Natural killer cell (primary cell): ENCODE measurements around the gene NCOA1. TPM values are rescaled to one million over a fixed set of nuclear protein-coding genes. Genes with fewer than 3 reads are reported as not detected.

ENCODE experiments used
- ATAC-seq, 3 donors: fragments of 150-1000 bp in 2 of 3; fragments of 200-7000 bp in 1 of 3; cut with Tn5 transposase; 1 replicate in 1 of 3; 2 replicates in 2 of 3; pipeline ENCODE4 v1.10.0; 2021; ENCODE audit warnings: mild to moderate bottlenecking in 2 of 3, moderate library complexity in 2 of 3
- DNase-seq, 2 donors: peaks; one replicate each; pipeline versions ENCODE4 v3.0.0 to v3.0.0-alpha.2; 2013 to 2021; ENCODE audit warnings: mixed read lengths in 1 of 2
- H3K27ac ChIP-seq: one replicate; pipeline ENCODE4 v1.5.1; 2013; ENCODE audit warnings: mild to moderate bottlenecking, low read length
- H3K27me3 ChIP-seq: one replicate; pipeline ENCODE4 v1.6.1; 2013; ENCODE audit warnings: low read length; ENCODE audit not compliant: control insufficient read depth, insufficient read depth
- H3K36me3 ChIP-seq: one replicate; pipeline ENCODE4 v1.6.1; 2013; ENCODE audit warnings: low read length; ENCODE audit not compliant: control insufficient read depth, insufficient read depth
- H3K4me1 ChIP-seq: one replicate; pipeline ENCODE4 v1.6.1; 2013; ENCODE audit warnings: low read length; ENCODE audit not compliant: control insufficient read depth, insufficient read depth
- H3K4me3 ChIP-seq: one replicate; pipeline ENCODE4 v1.5.1; 2013; ENCODE audit warnings: low read length
- H3K9me3 ChIP-seq: one replicate; pipeline ENCODE4 v1.6.1; 2013; ENCODE audit warnings: low read length; ENCODE audit not compliant: control insufficient read depth, insufficient read depth
- H3K27ac Mint-ChIP-seq, 2 donors: one replicate each; pipeline ENCODE4 v1.8.0; 2022; ENCODE audit warnings: mild to moderate bottlenecking in 2 of 2, mixed read lengths in 2 of 2, moderate library complexity in 1 of 2
- H3K27me3 Mint-ChIP-seq, 2 donors: one replicate each; pipeline ENCODE4 v1.8.0; 2022; ENCODE audit warnings: low read depth in 2 of 2, mixed read lengths in 2 of 2
- H3K36me3 Mint-ChIP-seq: one replicate; pipeline ENCODE4 v1.8.0; 2022; ENCODE audit warnings: mixed read lengths
- H3K4me1 Mint-ChIP-seq, 2 donors: one replicate each; pipeline ENCODE4 v1.8.0; 2022; ENCODE audit warnings: mixed read lengths in 2 of 2
- H3K4me3 Mint-ChIP-seq: one replicate; pipeline ENCODE4 v1.8.0; 2022; ENCODE audit warnings: mild to moderate bottlenecking, moderate library complexity, mixed read lengths
- H3K9me3 Mint-ChIP-seq, 2 donors: one replicate each; pipeline ENCODE4 v1.8.0; 2022; ENCODE audit warnings: mixed read lengths in 2 of 2
- CTCF ChIP-seq: fragments of 200-600 bp; IDR thresholded peaks from one replicate; pipeline ENCODE4 v1.8.0; 2022; ENCODE audit warnings: antibody characterized with exemption
- WGBS: methylation state at CpG from one replicate; pipeline ENCODE4 v1.1.7; 2013; ENCODE audit warnings: missing lambda C conversion rate; ENCODE audit not compliant: insufficient coverage; 5-methylcytosine and 5-hydroxymethylcytosine counted together
- intact Hi-C: fragments of 100-400 bp; cut with micrococcal nuclease; formaldehyde crosslinking; loops from one replicate; pipeline ENCODE4 v1.14.2; 2022
- total RNA-seq, 4 donors: library from RNA; stranded (reverse); fragments of 120-200 nt in 1 of 4; gene quantifications; one replicate each; pipeline versions ENCODE4 v1.2.3 to v1.2.4, GENCODE V29; 2013 to 2022

NCOA1 gene
- total RNA-seq, 3 donors from 2014 or later (not counting 1 experiment from before 2014, with no cell fraction given), result 122 to 149 (median 124) TPM

GRCh38 chr2:24697792-24698191, 206.7 kb downstream of the NCOA1 start:
- H3K4me1 ChIP-seq, result no peaks in the 10 kb centered on the region
- Mint-ChIP-seq H3K36me3 (peaks cover 8% of the 10 kb centered on the region), H3K27ac (peak overlapping the region in 1 of 2 donors; percentile 49), H3K4me3 (no peak overlapping the region), H3K4me1 (peaks cover 0 to 5% of the 10 kb centered on the region in 2 donors), H3K9me3 (no peaks in the 10 kb centered on the region), H3K27me3 (no peaks in the 10 kb centered on the region)
- H3K9me3 ChIP-seq, result no peaks in the 10 kb centered on the region
- intact Hi-C loops, result no loop called here
- whole genome bisulfite sequencing, result 100% methylated on average over 1 of the region's 4 CpGs
- DNase-seq, result no peak
- H3K36me3 ChIP-seq, result peaks cover 20% of the 10 kb centered on the region
- no peak overlapping the region for H3K27ac ChIP-seq
- no peak overlapping the region for H3K4me3 ChIP-seq
- ATAC-seq, result no peak
- no peaks in the 10 kb centered on the region for H3K27me3 ChIP-seq
- no peak for TF ChIP-seq CTCF

DNA sequence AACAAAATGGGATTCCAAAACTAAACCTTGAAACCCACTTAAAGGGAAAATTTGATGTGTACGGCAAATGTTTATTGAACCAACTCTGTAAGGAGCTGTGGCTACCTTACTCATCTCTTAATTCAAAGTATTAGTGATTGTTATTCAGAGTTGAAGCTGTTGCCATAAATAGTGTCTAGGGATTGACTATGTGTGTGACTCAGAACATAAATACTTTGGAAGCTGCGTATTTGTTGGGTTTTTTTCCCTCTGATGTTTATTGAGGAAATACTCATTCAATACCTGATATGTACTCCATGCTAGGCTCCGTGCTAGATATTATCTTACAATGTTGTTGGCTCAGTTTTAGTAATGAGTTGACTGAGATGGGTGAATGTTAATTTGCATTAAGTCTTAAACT, 211.7 kb downstream of the NCOA1 start:
- Histone ChIP-seq H3K9me3 (no peaks in the 10 kb centered on the region), H3K4me3 (no peak overlapping the region), H3K27ac (no peak overlapping the region), H3K4me1 (no peaks in the 10 kb centered on the region), H3K36me3 (peaks cover 32% of the 10 kb centered on the region), H3K27me3 (no peaks in the 10 kb centered on the region)
- Mint-ChIP-seq H3K9me3 (no peaks in the 10 kb centered on the region), H3K36me3 (peaks cover 14% of the 10 kb centered on the region), H3K4me1 (no peaks in the 10 kb centered on the region), H3K27ac (no peak overlapping the region), H3K4me3 (no peak overlapping the region), H3K27me3 (no peaks in the 10 kb centered on the region)
- DNase-seq (no peak), ATAC-seq (no peak)
- WGBS, result 74% methylated on average over 2 of the region's 3 CpGs
- intact Hi-C loops, result no loop called here
- TF ChIP-seq CTCF, result no peak

DNA sequence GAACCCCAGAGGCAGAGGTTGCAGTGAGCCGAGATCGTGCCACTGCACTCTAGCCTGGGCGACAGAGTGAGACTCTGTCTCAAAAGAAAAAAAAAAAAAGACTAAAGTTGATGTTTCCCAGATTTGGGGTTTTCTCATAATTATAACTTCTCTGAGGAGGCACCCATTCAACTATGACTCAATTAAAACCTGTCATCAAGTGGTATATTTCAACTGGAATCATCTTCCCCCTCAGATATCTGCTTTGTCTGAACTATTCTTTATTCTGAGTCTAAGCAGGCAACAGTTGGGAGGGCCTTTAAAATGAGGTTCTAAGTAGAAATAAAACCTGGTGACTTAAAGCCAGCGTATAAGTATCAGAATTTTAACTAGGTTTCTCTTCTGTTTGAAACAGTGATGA, 213.6 kb downstream of the NCOA1 start:
- no peak for ATAC-seq
- no peak overlapping the region for H3K27ac ChIP-seq
- Mint-ChIP-seq H3K27me3 (no peaks in the 10 kb centered on the region), H3K4me1 (no peaks in the 10 kb centered on the region), H3K27ac (peak overlapping the region in 1 of 2 donors; percentile 36), H3K36me3 (peaks cover 11% of the 10 kb centered on the region), H3K9me3 (no peaks in the 10 kb centered on the region), H3K4me3 (no peak overlapping the region)
- no peak for DNase-seq
- H3K27me3 ChIP-seq, result no peaks in the 10 kb centered on the region
- H3K4me3 ChIP-seq, result no peak overlapping the region
- TF ChIP-seq CTCF, result no peak
- intact Hi-C loops, result no loop called here
- H3K36me3 ChIP-seq, result peaks cover 31% of the 10 kb centered on the region
- no peaks in the 10 kb centered on the region for H3K9me3 ChIP-seq
- WGBS, result 93% methylated on average over 4 of the region's 4 CpGs
- H3K4me1 ChIP-seq, result no peaks in the 10 kb centered on the region

DNA sequence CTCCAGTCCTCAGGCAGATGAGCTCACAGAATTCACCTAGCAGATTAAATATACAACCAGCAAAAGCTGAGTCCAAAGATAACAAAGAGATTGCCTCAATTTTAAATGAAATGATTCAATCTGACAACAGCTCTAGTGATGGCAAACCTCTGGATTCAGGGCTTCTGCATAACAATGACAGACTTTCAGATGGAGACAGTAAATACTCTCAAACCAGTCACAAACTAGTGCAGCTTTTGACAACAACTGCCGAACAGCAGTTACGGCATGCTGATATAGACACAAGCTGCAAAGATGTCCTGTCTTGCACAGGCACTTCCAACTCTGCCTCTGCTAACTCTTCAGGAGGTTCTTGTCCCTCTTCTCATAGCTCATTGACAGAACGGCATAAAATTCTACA, 216.1 kb downstream of the NCOA1 start:
- peaks cover 0 to under 1% of the 10 kb centered on the region in 2 donors for H3K4me1 Mint-ChIP-seq
- H3K4me3 Mint-ChIP-seq, result no peak overlapping the region
- peaks cover 46% of the 10 kb centered on the region for H3K36me3 ChIP-seq
- H3K27me3 ChIP-seq, result no peaks in the 10 kb centered on the region
- no peaks in the 10 kb centered on the region for H3K4me1 ChIP-seq
- H3K36me3 Mint-ChIP-seq, result peaks cover 25% of the 10 kb centered on the region
- no peak overlapping the region for H3K4me3 ChIP-seq
- WGBS, result 96% methylated on average over 3 of the region's 3 CpGs
- no peak for TF ChIP-seq CTCF
- H3K9me3 ChIP-seq, result no peaks in the 10 kb centered on the region
- no peak for ATAC-seq
- no peak for DNase-seq
- peak overlapping the region; percentile 56 to 58 for H3K27ac Mint-ChIP-seq
- H3K27ac ChIP-seq, result no peak overlapping the region
- intact Hi-C loops, result no loop called here
- H3K9me3 Mint-ChIP-seq, result no peaks in the 10 kb centered on the region
- H3K27me3 Mint-ChIP-seq, result no peaks in the 10 kb centered on the region
